RKO (cell line): ENCODE data around the gene ERI3.

Source experiments
- DNase-seq: peaks from one replicate; pipeline ENCODE4 v3.0.0-alpha.2; 2016; ENCODE audit warnings: low spot score

The ERI3 gene

GRCh38 chr1:44283524-44284173 is 71.4 kb downstream of the ERI3 start:
- no peak for DNase-seq

DNA sequence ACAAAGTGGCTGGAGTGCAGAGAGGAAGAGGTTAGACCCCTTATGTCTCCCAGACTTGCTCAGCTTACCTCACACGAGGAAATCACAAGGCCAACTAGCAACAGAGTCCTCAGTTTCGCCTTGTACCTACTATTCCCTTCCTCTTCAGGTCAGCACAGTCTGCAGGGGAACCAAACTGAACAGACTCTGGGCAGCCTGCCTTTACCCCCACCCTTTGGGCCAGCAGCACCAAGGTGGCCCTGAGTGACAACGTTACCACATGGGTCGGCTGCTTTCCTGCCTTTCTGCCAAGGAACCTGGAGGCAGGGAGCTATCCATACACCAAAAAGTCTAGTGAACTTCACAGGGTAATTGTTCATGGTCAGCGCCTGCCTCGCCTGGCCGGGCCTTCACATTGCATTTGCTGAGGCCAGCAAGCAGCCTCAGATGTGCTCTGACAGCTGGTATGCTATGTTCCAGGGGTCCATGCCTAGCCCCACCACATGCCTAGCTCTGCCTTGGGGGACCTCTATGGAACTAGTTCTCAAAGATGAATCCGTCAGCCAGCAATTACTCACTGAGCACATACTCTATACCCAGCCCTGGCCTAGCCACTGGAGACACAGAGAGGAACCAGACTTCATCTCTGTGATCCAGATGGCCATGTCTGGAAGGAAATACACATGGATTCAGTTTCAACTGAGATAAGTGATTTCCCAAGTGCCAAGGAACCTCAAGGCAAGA is 72.2 kb downstream of the ERI3 start:
- no peak for DNase-seq

- no peak for DNase-seq
Observed at GRCh38 chr1:44281962-44282703, 72.9 kb downstream of the ERI3 start.

- DNase-seq, result no peak
Observed at GRCh38 chr1:44276901-44277300, 78.2 kb downstream of the ERI3 start.

GRCh38 chr1:44275991-44276405 is 79.1 kb downstream of the ERI3 start:
- DNase-seq, result no peak

- DNase-seq, result no peak
Observed at GRCh38 chr1:44275296-44275962, 79.6 kb downstream of the ERI3 start.

DNA sequence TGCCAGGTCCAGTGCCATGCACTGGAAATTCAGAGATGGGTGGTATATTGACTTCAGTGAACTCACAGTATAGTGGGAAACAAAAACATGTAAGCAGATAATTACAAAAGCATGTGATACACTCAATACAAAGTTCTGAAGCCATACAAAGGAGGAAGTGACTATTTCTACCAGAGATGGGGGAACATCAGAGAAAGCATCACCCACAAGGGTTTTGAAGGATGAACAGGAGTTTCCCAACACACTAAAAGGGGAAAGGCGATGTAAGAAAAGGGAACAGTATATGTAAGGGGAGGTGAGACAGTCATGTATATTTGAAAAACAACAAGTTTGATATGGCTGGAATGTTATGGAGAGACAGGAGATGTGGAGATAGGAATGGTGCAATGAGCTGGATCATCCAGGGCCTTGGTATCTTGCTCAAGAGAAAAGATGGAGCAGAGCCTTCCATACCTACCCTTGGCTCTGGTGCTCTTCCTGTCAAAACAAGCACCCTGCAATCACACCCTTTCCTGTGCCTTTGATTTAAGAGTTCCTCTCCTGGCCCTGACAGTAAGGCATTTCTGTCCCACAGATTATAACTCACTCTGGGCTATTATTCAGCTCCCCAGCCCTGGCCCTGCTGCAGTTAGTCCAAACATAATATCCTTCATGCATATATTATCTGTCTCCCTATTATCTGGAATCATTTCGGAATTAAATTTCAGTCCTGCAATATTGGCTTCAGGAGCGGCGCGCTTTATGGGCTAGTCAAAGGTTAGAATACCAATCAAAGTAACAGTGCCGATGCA is 81.3 kb downstream of the ERI3 start:
- DNase-seq, result no peak

- DNase-seq, result no peak
Observed at GRCh38 chr1:44272992-44273391, 82.1 kb downstream of the ERI3 start.

DNA sequence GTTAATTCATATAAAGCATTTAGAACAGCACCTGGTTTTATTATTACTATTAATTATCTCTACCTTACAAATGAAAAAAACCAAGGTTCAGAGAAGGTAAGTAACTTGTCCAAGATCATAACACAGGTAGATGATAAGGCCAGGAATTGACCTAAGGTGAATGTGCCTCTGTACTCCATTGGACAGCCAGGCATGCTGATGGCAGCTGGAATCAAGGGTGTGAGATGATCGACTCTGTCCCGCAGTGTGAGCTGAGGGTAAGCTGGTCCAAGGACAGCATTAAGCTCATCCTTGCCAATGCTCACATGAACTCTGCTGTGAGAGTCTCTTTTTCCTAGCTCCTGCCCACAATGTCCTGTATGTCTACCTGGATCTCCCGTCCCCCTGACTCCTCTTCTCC is 83.4 kb downstream of the ERI3 start:
- DNase-seq, result no peak

DNA sequence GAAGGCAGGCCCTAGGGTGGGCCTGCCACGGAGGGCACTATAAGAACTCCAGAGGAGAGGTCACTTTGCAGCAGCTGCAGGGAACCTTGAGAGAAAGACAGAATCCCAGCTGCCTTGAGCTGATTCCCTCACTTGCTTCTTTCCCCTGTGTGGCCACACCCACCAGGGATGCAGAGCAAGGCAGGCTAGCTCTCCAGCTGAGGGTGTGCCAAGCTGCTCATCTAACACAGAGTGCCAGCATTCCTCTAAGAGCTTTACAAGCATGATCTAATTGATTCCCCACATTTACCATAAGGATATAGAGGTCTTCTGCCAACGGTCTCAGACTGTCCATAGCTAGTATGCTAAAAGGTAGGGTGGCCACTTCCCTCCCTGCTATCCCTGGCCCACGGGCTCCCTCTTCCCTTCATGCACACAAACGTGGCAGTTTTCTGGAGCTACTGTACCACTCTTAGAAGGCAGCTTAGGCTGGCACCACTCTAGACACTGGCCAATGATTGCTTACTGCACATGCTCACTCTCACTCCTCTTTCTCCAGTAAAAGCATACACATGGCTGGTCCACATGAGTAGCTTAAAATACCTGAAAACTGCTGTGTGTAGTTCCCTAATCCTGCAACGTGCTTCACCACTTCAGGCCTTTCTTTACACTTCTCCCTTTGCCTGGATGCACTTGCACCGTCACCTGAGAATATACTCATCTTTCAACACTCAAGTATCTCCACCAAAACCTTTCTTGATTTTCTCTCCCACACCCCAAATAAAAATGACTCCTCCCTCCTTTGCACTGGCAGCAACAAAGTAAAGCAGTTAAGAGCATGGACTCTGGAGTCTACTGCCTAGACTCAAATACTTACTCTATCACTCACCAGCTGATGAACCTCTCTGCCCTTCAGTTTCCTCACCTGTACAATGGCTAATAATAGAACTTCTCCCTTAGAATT is 84.1 kb downstream of the ERI3 start:
- no peak for DNase-seq

DNA sequence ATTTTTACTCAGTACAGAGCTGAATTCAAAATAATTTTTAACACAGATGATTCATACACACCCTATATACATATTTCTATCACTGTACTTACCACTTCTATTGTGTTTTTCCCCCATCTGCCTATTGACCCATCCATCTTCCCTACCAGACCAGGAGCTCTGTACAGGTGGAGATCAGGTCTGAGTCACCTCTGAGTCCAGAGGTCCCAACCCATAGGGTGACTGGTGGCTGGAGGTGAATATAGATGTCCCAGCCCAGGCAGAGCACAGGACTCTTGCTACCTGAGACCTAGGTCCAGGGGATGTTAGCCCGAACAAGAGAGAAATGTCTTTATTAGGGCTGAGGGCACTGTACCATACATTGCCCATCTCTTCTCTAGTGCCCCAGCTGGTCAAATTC is 87.0 kb downstream of the ERI3 start:
- DNase-seq, result no peak

GRCh38 chr1:44267438-44267837 is 87.6 kb downstream of the ERI3 start:
- no peak for DNase-seq

GRCh38 chr1:44266400-44267344 is 88.4 kb downstream of the ERI3 start:
- DNase-seq, result no peak

- no peak for DNase-seq
Observed at GRCh38 chr1:44265656-44266358, 89.2 kb downstream of the ERI3 start.

- no peak for DNase-seq
Observed at GRCh38 chr1:44264451-44264771, 90.6 kb downstream of the ERI3 start.

- no peak for DNase-seq
Observed at GRCh38 chr1:44263568-44264450, 91.2 kb downstream of the ERI3 start.

GRCh38 chr1:44262816-44263567 is 92.1 kb downstream of the ERI3 start:
- DNase-seq, result no peak
